Esophagus mucosa (tissue), 1 donor: ENCODE results near the gene RAB29. TPM values are rescaled to one million over a fixed set of nuclear protein-coding genes. Genes with fewer than 3 reads are reported as not detected.
"Not testable (repeated sequence)": the region's sequence is repeated elsewhere in the genome, so short reads cannot be mapped to it uniquely, and the experiment has no call there.

ENCODE experiments used
- ATAC-seq: fragments of 200-7000 bp; cut with Tn5 transposase; one replicate; pipeline ENCODE4 v1.9.1; 2020
- total RNA-seq: library from RNA; stranded (reverse); gene quantifications from one replicate; pipeline ENCODE4 v1.2.4, GENCODE V29; 2023
- donor health status: DM: yes; HTN: yes; CAD: no.

Gene RAB29
- 7.0 TPM for total RNA-seq

GRCh38 chr1:205775015-205775716, at the start of gene RAB29:
TSS of gene RAB29 (minus strand) at chr1:205775482. CDS start at chr1:205774956, 526 bp downstream.
- peak; percentile 88 for ATAC-seq

- no peak for ATAC-seq
Measured at GRCh38 chr1:205824180-205824579, 48.9 kb upstream of the RAB29 start.

GRCh38 chr1:205823260-205823659, 48.0 kb upstream of the RAB29 start:
- not testable (repeated sequence) for ATAC-seq

GRCh38 chr1:205822397-205822796, 47.1 kb upstream of the RAB29 start:
- no peak for ATAC-seq

- no peak for ATAC-seq
Measured at GRCh38 chr1:205817988-205818387, 42.7 kb upstream of the RAB29 start.

- no peak for ATAC-seq
Measured at GRCh38 chr1:205817364-205817763, 42.1 kb upstream of the RAB29 start.

- ATAC-seq, result no peak
Measured at GRCh38 chr1:205813755-205814058, 38.4 kb upstream of the RAB29 start.

- peak; percentile 97 for ATAC-seq
Measured at GRCh38 chr1:205812878-205813754, 37.8 kb upstream of the RAB29 start, which contains the start of gene SLC41A1. TSS of gene SLC41A1 (minus strand) at chr1:205813198. CDS start at chr1:205810441, 2,757 bp downstream.

GRCh38 chr1:205812271-205812877, 37.1 kb upstream of the RAB29 start:
- ATAC-seq, result peak; percentile 1

- ATAC-seq, result no peak
Measured at GRCh38 chr1:205811660-205812059, 36.4 kb upstream of the RAB29 start.

GRCh38 chr1:205810448-205811157, 35.3 kb upstream of the RAB29 start:
- no peak for ATAC-seq

GRCh38 chr1:205809942-205810345, 34.7 kb upstream of the RAB29 start:
- ATAC-seq, result no peak

- ATAC-seq, result no peak
Measured at GRCh38 chr1:205809469-205809868, 34.2 kb upstream of the RAB29 start.

GRCh38 chr1:205805082-205805711, 29.9 kb upstream of the RAB29 start:
- peak; percentile 74 for ATAC-seq

- ATAC-seq, result no peak
Measured at GRCh38 chr1:205804605-205805004, 29.3 kb upstream of the RAB29 start.

GRCh38 chr1:205803986-205804385, 28.7 kb upstream of the RAB29 start:
- no peak for ATAC-seq

- no peak for ATAC-seq
Measured at GRCh38 chr1:205802060-205802459, 26.8 kb upstream of the RAB29 start.

GRCh38 chr1:205800981-205801703, 25.9 kb upstream of the RAB29 start:
- ATAC-seq, result no peak

- ATAC-seq, result no peak
Measured at GRCh38 chr1:205800427-205800826, 25.1 kb upstream of the RAB29 start.

GRCh38 chr1:205798577-205798976, 23.3 kb upstream of the RAB29 start:
- ATAC-seq, result peak; percentile 89

- ATAC-seq, result no peak
Measured at GRCh38 chr1:205797168-205797567, 21.9 kb upstream of the RAB29 start.
